WERI-Rb-1 (cell line): ENCODE measurements around the gene TSC1.

ENCODE experiments used
- DNase-seq: peaks from one replicate; pipeline ENCODE4 v3.0.0-alpha.2; 2020
- H3K27ac ChIP-seq: fragments of 250-450 bp; sonication (Bioruptor Pico); 2 replicates; pipeline ENCODE4 v1.5.1; 2020; ENCODE audit warnings: mild to moderate bottlenecking, moderate library complexity
- H3K27me3 ChIP-seq: fragments of 250-450 bp; sonication (Bioruptor Pico); 2 replicates; pipeline ENCODE4 v1.5.1; 2021; ENCODE audit warnings: mild to moderate bottlenecking, low read depth, moderate library complexity; ENCODE audit not compliant: insufficient read depth, severe bottlenecking
- H3K36me3 ChIP-seq: fragments of 250-450 bp; sonication (Bioruptor Pico); 2 replicates; pipeline ENCODE4 v1.5.1; 2020; ENCODE audit warnings: mild to moderate bottlenecking, moderate library complexity
- H3K4me3 ChIP-seq: 2 replicates; pipeline ENCODE4 v1.5.1; 2011; ENCODE audit warnings: low read depth, mild to moderate bottlenecking, control low read depth, low read length
- H3K9me3 ChIP-seq: fragments of 250-450 bp; sonication (Bioruptor Pico); 2 replicates; pipeline ENCODE4 v1.5.1; 2021; ENCODE audit warnings: mild to moderate bottlenecking, moderate library complexity; ENCODE audit not compliant: severe bottlenecking
- CTCF ChIP-seq: IDR thresholded peaks from 2 replicates; pipeline ENCODE4 v1.5.1; 2011; ENCODE audit warnings: low read depth, mild to moderate bottlenecking, control low read depth, inconsistent platforms, low read length

The TSC1 gene

GRCh38 chr9:132985489-132985888 lies 41.1 kb upstream of the TSC1 start:
- H3K36me3 ChIP-seq = no peaks in the 10 kb centered on the region
- no peaks in the 10 kb centered on the region for H3K27me3 ChIP-seq
- H3K4me3 ChIP-seq = no peak overlapping the region
- no peak for TF ChIP-seq CTCF
- H3K27ac ChIP-seq = no peak overlapping the region
- no peaks in the 10 kb centered on the region for H3K9me3 ChIP-seq
- DNase-seq = no peak

DNA sequence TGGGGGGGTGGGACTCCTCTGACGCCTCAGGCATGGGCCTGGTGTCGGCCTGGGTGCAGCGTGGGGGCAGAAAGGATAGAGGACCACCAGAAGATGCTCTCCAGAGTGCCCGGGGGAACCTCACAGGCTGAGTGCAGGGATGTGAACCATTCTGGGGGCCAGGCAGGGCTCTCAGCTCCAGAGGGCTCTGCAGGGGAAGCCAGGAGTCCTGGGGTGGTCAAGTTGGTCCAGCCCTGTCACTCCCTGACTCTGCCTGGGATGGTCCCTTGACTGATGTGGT lies 40.6 kb upstream of the TSC1 start:
- Histone ChIP-seq H3K27ac (no peak overlapping the region), H3K9me3 (no peaks in the 10 kb centered on the region), H3K27me3 (no peaks in the 10 kb centered on the region), H3K4me3 (no peak overlapping the region), H3K36me3 (no peaks in the 10 kb centered on the region)
- no peak for TF ChIP-seq CTCF
- DNase-seq = no peak

- Histone ChIP-seq H3K27ac (no peak overlapping the region), H3K4me3 (no peak overlapping the region)
Measured at GRCh38 chr9:132984202-132985070, 40.0 kb upstream of the TSC1 start.

GRCh38 chr9:132983491-132984201 lies 39.2 kb upstream of the TSC1 start:
- Histone ChIP-seq H3K27ac (no peak overlapping the region), H3K27me3 (no peaks in the 10 kb centered on the region), H3K36me3 (no peaks in the 10 kb centered on the region), H3K4me3 (no peak overlapping the region), H3K9me3 (no peaks in the 10 kb centered on the region)
- TF ChIP-seq CTCF = no peak
- no peak for DNase-seq

More at GRCh38 chr9:132984202-132985070, 40.0 kb upstream of the TSC1 start:
- no peak for DNase-seq
- no peaks in the 10 kb centered on the region for H3K36me3 ChIP-seq
- H3K9me3 ChIP-seq = no peaks in the 10 kb centered on the region
- no peaks in the 10 kb centered on the region for H3K27me3 ChIP-seq
- no peak for TF ChIP-seq CTCF

GRCh38 chr9:132982458-132982857 lies 38.0 kb upstream of the TSC1 start:
- no peaks in the 10 kb centered on the region for H3K27me3 ChIP-seq
- no peaks in the 10 kb centered on the region for H3K9me3 ChIP-seq
- H3K36me3 ChIP-seq = no peaks in the 10 kb centered on the region
- H3K4me3 ChIP-seq = no peak overlapping the region
- no peak for DNase-seq
- TF ChIP-seq CTCF = no peak
- H3K27ac ChIP-seq = no peak overlapping the region
